ENCODE data around the gene ANKRA2.

The ANKRA2 gene

GRCh38 chr5:73591102-73591695 is 25.8 kb upstream of the ANKRA2 start:
- no peak overlapping the region for H3K4me3 ChIP-seq (ENCODE audit: low read length)
- no peaks in the 10 kb centered on the region for H3K36me3 ChIP-seq (ENCODE audit: control insufficient read depth, insufficient read depth, low read length)
- no peak overlapping the region for H3K9ac ChIP-seq (ENCODE audit: low read length)

GRCh38 chr5:73587923-73588322 is 22.5 kb upstream of the ANKRA2 start:
- Histone ChIP-seq H3K4me1 (ENCODE audit: control insufficient read depth, insufficient read depth, low read length) (peaks cover 2% of the 10 kb centered on the region), H3K27me3 (ENCODE audit: control insufficient read depth, insufficient read depth, low read length) (no peaks in the 10 kb centered on the region)

More at GRCh38 chr5:73591102-73591695, 25.8 kb upstream of the ANKRA2 start:
- Histone ChIP-seq H3K4me1 (ENCODE audit: control insufficient read depth, insufficient read depth, low read length) (peaks cover 2% of the 10 kb centered on the region), H3K27me3 (ENCODE audit: control insufficient read depth, insufficient read depth, low read length) (no peaks in the 10 kb centered on the region), H3K27ac (ENCODE audit: low read depth, low read length) (no peak overlapping the region)

GRCh38 chr5:73582285-73583145 is 17.1 kb upstream of the ANKRA2 start:
- H3K4me1 ChIP-seq (ENCODE audit: control insufficient read depth, insufficient read depth, low read length), result no peaks in the 10 kb centered on the region
- no peak overlapping the region for H3K9ac ChIP-seq (ENCODE audit: low read length)
- no peaks in the 10 kb centered on the region for H3K27me3 ChIP-seq (ENCODE audit: control insufficient read depth, insufficient read depth, low read length)
- no peak overlapping the region for H3K4me3 ChIP-seq (ENCODE audit: low read length)
- peaks cover 6% of the 10 kb centered on the region for H3K36me3 ChIP-seq (ENCODE audit: control insufficient read depth, insufficient read depth, low read length)
- H3K27ac ChIP-seq (ENCODE audit: low read depth, low read length), result no peak overlapping the region

More at GRCh38 chr5:73587923-73588322, 22.5 kb upstream of the ANKRA2 start:
- no peaks in the 10 kb centered on the region for H3K36me3 ChIP-seq (ENCODE audit: control insufficient read depth, insufficient read depth, low read length)
- H3K27ac ChIP-seq (ENCODE audit: low read depth, low read length), result no peak overlapping the region
- no peak overlapping the region for H3K4me3 ChIP-seq (ENCODE audit: low read length)
- H3K9ac ChIP-seq (ENCODE audit: low read length), result no peak overlapping the region

- peaks cover 2% of the 10 kb centered on the region for H3K27me3 ChIP-seq (ENCODE audit: control insufficient read depth, insufficient read depth, low read length)
- peak overlapping the region; percentile 85 for H3K27ac ChIP-seq (ENCODE audit: low read depth, low read length)
- peak overlapping the region; percentile 95 for H3K9ac ChIP-seq (ENCODE audit: low read length)
- peak overlapping the region; percentile 99 for H3K4me3 ChIP-seq (ENCODE audit: low read length)
- H3K4me1 ChIP-seq (ENCODE audit: control insufficient read depth, insufficient read depth, low read length), result peaks cover 8% of the 10 kb centered on the region
- peaks cover 2% of the 10 kb centered on the region for H3K36me3 ChIP-seq (ENCODE audit: control insufficient read depth, insufficient read depth, low read length)
Observed at GRCh38 chr5:73565969-73566547, 619 bp upstream of the ANKRA2 start.

- peaks cover 4% of the 10 kb centered on the region for H3K36me3 ChIP-seq (ENCODE audit: control insufficient read depth, insufficient read depth, low read length)
- H3K4me1 ChIP-seq (ENCODE audit: control insufficient read depth, insufficient read depth, low read length), result peaks cover 8% of the 10 kb centered on the region
- peak overlapping the region; percentile 99 for H3K4me3 ChIP-seq (ENCODE audit: low read length)
Observed at GRCh38 chr5:73564675-73565074, 764 bp downstream of the ANKRA2 start.

GRCh38 chr5:73564018-73564417 is 1.4 kb downstream of the ANKRA2 start:
- Histone ChIP-seq H3K27ac (ENCODE audit: low read depth, low read length) (no peak overlapping the region), H3K9ac (ENCODE audit: low read length) (no peak overlapping the region), H3K36me3 (ENCODE audit: control insufficient read depth, insufficient read depth, low read length) (peaks cover 5% of the 10 kb centered on the region), H3K27me3 (ENCODE audit: control insufficient read depth, insufficient read depth, low read length) (peaks cover 2% of the 10 kb centered on the region), H3K4me3 (ENCODE audit: low read length) (peak overlapping the region; percentile 99), H3K4me1 (ENCODE audit: control insufficient read depth, insufficient read depth, low read length) (peaks cover 8% of the 10 kb centered on the region)

More at GRCh38 chr5:73564675-73565074, 764 bp downstream of the ANKRA2 start:
- H3K27me3 ChIP-seq (ENCODE audit: control insufficient read depth, insufficient read depth, low read length), result peaks cover 2% of the 10 kb centered on the region
- H3K9ac ChIP-seq (ENCODE audit: low read length), result peak overlapping the region; percentile 86
- H3K27ac ChIP-seq (ENCODE audit: low read depth, low read length), result peak overlapping the region; percentile 90

GRCh38 chr5:73558950-73559349 is 6.5 kb downstream of the ANKRA2 start:
- no peaks in the 10 kb centered on the region for H3K4me1 ChIP-seq (ENCODE audit: control insufficient read depth, insufficient read depth, low read length)
- H3K27me3 ChIP-seq (ENCODE audit: control insufficient read depth, insufficient read depth, low read length), result no peaks in the 10 kb centered on the region
- H3K9ac ChIP-seq (ENCODE audit: low read length), result no peak overlapping the region
- H3K4me3 ChIP-seq (ENCODE audit: low read length), result no peak overlapping the region
- H3K36me3 ChIP-seq (ENCODE audit: control insufficient read depth, insufficient read depth, low read length), result peaks cover 12% of the 10 kb centered on the region
- no peak overlapping the region for H3K27ac ChIP-seq (ENCODE audit: low read depth, low read length)

- no peaks in the 10 kb centered on the region for H3K27me3 ChIP-seq (ENCODE audit: control insufficient read depth, insufficient read depth, low read length)
- no peak overlapping the region for H3K4me3 ChIP-seq (ENCODE audit: low read length)
- peaks cover 6% of the 10 kb centered on the region for H3K36me3 ChIP-seq (ENCODE audit: control insufficient read depth, insufficient read depth, low read length)
- no peak overlapping the region for H3K27ac ChIP-seq (ENCODE audit: low read depth, low read length)
- no peaks in the 10 kb centered on the region for H3K4me1 ChIP-seq (ENCODE audit: control insufficient read depth, insufficient read depth, low read length)
- H3K9ac ChIP-seq (ENCODE audit: low read length), result no peak overlapping the region
Observed at GRCh38 chr5:73552642-73553041, 12.8 kb downstream of the ANKRA2 start.

- no peaks in the 10 kb centered on the region for H3K27me3 ChIP-seq (ENCODE audit: control insufficient read depth, insufficient read depth, low read length)
Observed at GRCh38 chr5:73550016-73550415, 15.4 kb downstream of the ANKRA2 start.

GRCh38 chr5:73545403-73545779 is 20.0 kb downstream of the ANKRA2 start:
- Histone ChIP-seq H3K9ac (ENCODE audit: low read length) (no peak overlapping the region), H3K27ac (ENCODE audit: low read depth, low read length) (no peak overlapping the region), H3K36me3 (ENCODE audit: control insufficient read depth, insufficient read depth, low read length) (no peaks in the 10 kb centered on the region), H3K27me3 (ENCODE audit: control insufficient read depth, insufficient read depth, low read length) (no peaks in the 10 kb centered on the region), H3K4me1 (ENCODE audit: control insufficient read depth, insufficient read depth, low read length) (no peaks in the 10 kb centered on the region), H3K4me3 (ENCODE audit: low read length) (no peak overlapping the region)

More at GRCh38 chr5:73550016-73550415, 15.4 kb downstream of the ANKRA2 start:
- Histone ChIP-seq H3K4me1 (ENCODE audit: control insufficient read depth, insufficient read depth, low read length) (no peaks in the 10 kb centered on the region), H3K4me3 (ENCODE audit: low read length) (no peak overlapping the region), H3K9ac (ENCODE audit: low read length) (no peak overlapping the region), H3K27ac (ENCODE audit: low read depth, low read length) (no peak overlapping the region), H3K36me3 (ENCODE audit: control insufficient read depth, insufficient read depth, low read length) (peaks cover 6% of the 10 kb centered on the region)

GRCh38 chr5:73544429-73545402 is 20.7 kb downstream of the ANKRA2 start:
- H3K4me1 ChIP-seq (ENCODE audit: control insufficient read depth, insufficient read depth, low read length), result no peaks in the 10 kb centered on the region
- no peaks in the 10 kb centered on the region for H3K36me3 ChIP-seq (ENCODE audit: control insufficient read depth, insufficient read depth, low read length)
- H3K27me3 ChIP-seq (ENCODE audit: control insufficient read depth, insufficient read depth, low read length), result no peaks in the 10 kb centered on the region
- no peak overlapping the region for H3K27ac ChIP-seq (ENCODE audit: low read depth, low read length)
- H3K9ac ChIP-seq (ENCODE audit: low read length), result no peak overlapping the region
- no peak overlapping the region for H3K4me3 ChIP-seq (ENCODE audit: low read length)

GRCh38 chr5:73542020-73542419 is 23.4 kb downstream of the ANKRA2 start:
- no peak overlapping the region for H3K9ac ChIP-seq (ENCODE audit: low read length)
- no peaks in the 10 kb centered on the region for H3K4me1 ChIP-seq (ENCODE audit: control insufficient read depth, insufficient read depth, low read length)
- no peak overlapping the region for H3K4me3 ChIP-seq (ENCODE audit: low read length)
- H3K36me3 ChIP-seq (ENCODE audit: control insufficient read depth, insufficient read depth, low read length), result no peaks in the 10 kb centered on the region
- no peak overlapping the region for H3K27ac ChIP-seq (ENCODE audit: low read depth, low read length)
- H3K27me3 ChIP-seq (ENCODE audit: control insufficient read depth, insufficient read depth, low read length), result no peaks in the 10 kb centered on the region
